HepG2 (cell line): Measurements from ENCODE around the gene DRC7. TPM values are rescaled to one million over a fixed set of nuclear protein-coding genes. Genes with fewer than 3 reads are reported as not detected.

ENCODE experiments used
- AKAP8 ChIP-seq: sonication (generic); formaldehyde crosslinking; IDR thresholded peaks from 2 replicates; pipeline ENCODE4 v1.5.1; 2020; ENCODE audit warnings: mild to moderate bottlenecking, missing genetic modification reagents
- FOXA3 ChIP-seq: IDR thresholded peaks from 2 replicates; pipeline ENCODE4 v1.6.1; 2016; ENCODE audit warnings: missing genetic modification reagents, missing compliant biosample characterization
- FOXK1 ChIP-seq: sonication (generic); formaldehyde crosslinking; IDR thresholded peaks from 2 replicates; pipeline ENCODE4 v1.4.0; 2020; ENCODE audit warnings: low read depth, missing genetic modification reagents, borderline replicate concordance
- GABPB1 ChIP-seq: IDR thresholded peaks from 2 replicates; pipeline ENCODE4 v1.6.1; 2016; ENCODE audit warnings: mild to moderate bottlenecking, missing genetic modification reagents, moderate library complexity, missing compliant biosample characterization
- GATAD1 ChIP-seq: IDR thresholded peaks from 2 replicates; pipeline ENCODE4 v1.6.1; 2016; ENCODE audit warnings: missing genetic modification reagents, missing compliant biosample characterization
- HDAC1 ChIP-seq: sonication (generic); formaldehyde crosslinking; IDR thresholded peaks from 2 replicates; pipeline ENCODE4 v1.5.1; 2020; ENCODE audit warnings: mild to moderate bottlenecking, missing genetic modification reagents
- IKZF1 ChIP-seq: fragments of 450-650 bp; IDR thresholded peaks from 2 replicates; pipeline ENCODE4 v1.7.1; 2016
- KAT7 ChIP-seq: IDR thresholded peaks from 2 replicates; pipeline ENCODE4 v1.6.1; 2018; ENCODE audit warnings: borderline replicate concordance, missing compliant biosample characterization
- KDM6A ChIP-seq: IDR thresholded peaks from 2 replicates; pipeline ENCODE4 v1.6.1; 2016; ENCODE audit warnings: low read depth
- MBNL3 ChIP-seq: fragments of 250-450 bp; sonication (Bioruptor Pico); conservative IDR thresholded peaks from 2 replicates; pipeline ENCODE4 v1.8.0; 2022; ENCODE audit warnings: mild to moderate bottlenecking, inconsistent platforms
- PRPF4 ChIP-seq: fragments of 200-400 bp; formaldehyde crosslinking; IDR thresholded peaks from 2 replicates; pipeline ENCODE4 v1.6.1; 2016; ENCODE audit warnings: low read length, low read depth; ENCODE audit not compliant: poor library complexity, severe bottlenecking
- RARA ChIP-seq: IDR thresholded peaks from 2 replicates; pipeline ENCODE4 v1.6.1; 2016; ENCODE audit warnings: missing genetic modification reagents, missing compliant biosample characterization
- SP1 ChIP-seq, 2 experiments: fragments of 450-650 bp in 1 of 2; sonication (generic) in 1 of 2; formaldehyde crosslinking in 1 of 2; IDR thresholded peaks; 2 replicates each; pipeline versions ENCODE4 v1.4.0 to v1.6.1; 2016 to 2020; ENCODE audit warnings: missing genetic modification reagents in 1 of 2
- SSRP1 ChIP-seq: IDR thresholded peaks from 2 replicates; pipeline ENCODE4 v1.6.1; 2016; ENCODE audit warnings: control low read depth
- ZNF101 ChIP-seq: sonication (generic); formaldehyde crosslinking; IDR thresholded peaks from 2 replicates; pipeline ENCODE4 v1.4.0; 2020; ENCODE audit warnings: mild to moderate bottlenecking, low read depth, missing genetic modification reagents, borderline replicate concordance
- ZNF124 ChIP-seq: sonication (generic); formaldehyde crosslinking; IDR thresholded peaks from 2 replicates; pipeline ENCODE4 v1.4.0; 2020; ENCODE audit warnings: missing genetic modification reagents
- ZNF224 ChIP-seq: sonication (generic); formaldehyde crosslinking; IDR thresholded peaks from 2 replicates; pipeline ENCODE4 v1.5.0; 2020; ENCODE audit warnings: mild to moderate bottlenecking, missing genetic modification reagents
- ZNF33B ChIP-seq: sonication (generic); formaldehyde crosslinking; IDR thresholded peaks from 2 replicates; pipeline ENCODE4 v1.5.1; 2020; ENCODE audit warnings: mild to moderate bottlenecking, missing genetic modification reagents
- ZNF460 ChIP-seq: sonication (generic); formaldehyde crosslinking; IDR thresholded peaks from 2 replicates; pipeline ENCODE4 v1.5.1; 2020; ENCODE audit warnings: missing genetic modification reagents, mild to moderate bottlenecking, borderline replicate concordance
- ZNF496 ChIP-seq: sonication (generic); formaldehyde crosslinking; IDR thresholded peaks from 2 replicates; pipeline ENCODE4 v1.8.1; 2023; ENCODE audit warnings: mild to moderate bottlenecking, moderate library complexity, missing genetic modification reagents; ENCODE audit not compliant: insufficient replicate concordance
- ZNF652 ChIP-seq: IDR thresholded peaks from 2 replicates; pipeline ENCODE4 v1.6.1; 2016; ENCODE audit warnings: low read depth, borderline replicate concordance
- ZNF660 ChIP-seq: sonication (generic); formaldehyde crosslinking; IDR thresholded peaks from 2 replicates; pipeline ENCODE4 v1.5.1; 2020; ENCODE audit warnings: mild to moderate bottlenecking, low read depth, missing genetic modification reagents, borderline replicate concordance
- ZNF674 ChIP-seq: sonication (generic); formaldehyde crosslinking; IDR thresholded peaks from 2 replicates; pipeline ENCODE4 v1.5.0; 2020; ENCODE audit warnings: low read depth, mild to moderate bottlenecking, missing genetic modification reagents
- polyA plus RNA-seq, 8 experiments: library from polyadenylated mRNA; depleted of rRNA in 3 of 8; stranded (reverse) in 7 of 8; unstranded in 1 of 8; fragments of >200 nt; fragmentation: Illumina TruSeq in 4 of 8; extraction: Trizol in 4 of 8; gene quantifications; 2 replicates each; pipeline versions ENCODE4 v1.2.1 to v1.2.3, GENCODE V29; 2011 to 2016; ENCODE audit warnings: low read depth in 4 of 8, missing spikeins in 1 of 8, mixed read lengths in 1 of 8; ENCODE audit not compliant: insufficient read depth in 1 of 8
- total RNA-seq, 5 experiments: library from RNA; depleted of rRNA; stranded (reverse); fragments of >200 nt; fragmentation: Illumina TruSeq; extraction: Trizol; gene quantifications; 2 replicates each; pipeline ENCODE4 v1.2.3, GENCODE V29; 2016; ENCODE audit warnings: low read depth in 1 of 5
- TF ChIP-seq, protein P1 (sequence below): IDR thresholded peaks from 2 replicates; pipeline ENCODE4 v1.6.1; 2016; ENCODE audit warnings: missing compliant biosample characterization, missing genetic modification reagents, borderline replicate concordance
- TF ChIP-seq, protein P2 (sequence below): IDR thresholded peaks from 2 replicates; pipeline ENCODE4 v1.6.1; 2016
- TF ChIP-seq, protein P3 (sequence below): sonication (generic); formaldehyde crosslinking; IDR thresholded peaks from 2 replicates; pipeline ENCODE4 v1.5.1; 2020; ENCODE audit warnings: missing genetic modification reagents, mild to moderate bottlenecking, borderline replicate concordance
- TF ChIP-seq, protein P4 (sequence below): sonication (generic); formaldehyde crosslinking; IDR thresholded peaks from 2 replicates; pipeline ENCODE4 v1.4.0; 2020; ENCODE audit warnings: missing genetic modification reagents

DRC7 gene
- total and polyA plus RNA-seq, 2 of the 13 experiments (the other 11 are each of a cell fraction or from before 2014, with no cell fraction given) = 2.7 to 3.4 TPM

DNA sequence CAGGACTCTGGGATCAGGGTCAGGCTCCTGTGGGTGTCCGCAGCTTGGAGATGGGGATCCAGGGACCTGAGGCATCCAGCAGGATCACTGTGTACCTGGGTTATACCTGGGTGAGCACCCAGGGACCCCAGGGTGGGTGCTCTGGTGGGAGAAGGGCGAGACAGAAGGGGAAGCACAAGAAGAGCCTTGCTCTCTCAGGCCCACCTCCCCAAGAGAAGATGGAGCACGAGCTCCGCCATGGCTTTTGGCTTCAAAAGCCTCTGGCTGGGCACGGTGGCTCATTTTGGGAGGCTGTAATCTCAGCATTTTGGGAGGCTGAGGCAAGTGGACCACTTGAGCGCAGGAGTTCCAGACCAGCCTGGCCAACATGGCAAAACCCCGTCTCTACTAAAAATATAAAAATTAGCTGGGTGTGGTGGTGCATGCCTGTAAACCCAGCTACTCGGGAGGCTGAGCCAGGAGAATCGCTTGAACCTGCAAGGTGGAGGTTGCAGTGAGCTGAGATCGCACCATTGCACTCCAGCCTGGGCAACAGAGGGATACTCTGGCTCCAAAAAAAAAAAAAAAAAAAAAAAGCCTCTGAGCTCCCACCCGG lies 8.9 kb downstream of the DRC7 start (continued):
- TF ChIP-seq ZNF101 (CRISPR knock-in tag) (no peak), SSRP1 (CRISPR knock-in tag) (0 out of 2 replicates have a peak, but pooled peaks have one; percentile 36), FOXA3 (CRISPR knock-in tag) (no peak), ZNF224 (CRISPR knock-in tag) (no peak), KDM6A (CRISPR knock-in tag) (no peak), GABPB1 (0 out of 2 replicates have a peak, but pooled peaks have one; percentile 15), SP1 (IDR thresholded peaks at IDR 0.05) (no peak), SP1 (CRISPR knock-in tag; IDR thresholded peaks at IDR 0.05) (no peak), ZNF33B (CRISPR knock-in tag) (no peak), ZNF660 (no peak), PRPF4 (no peak), ZNF496 (no peak), HDAC1 (CRISPR knock-in tag) (no peak), ZNF124 (CRISPR knock-in tag) (no peak), KAT7 (CRISPR knock-in tag) (peak; percentile 71; the same call in 1 of the 2 replicates), GATAD1 (CRISPR knock-in tag) (peak; percentile 10; the same call in 1 of the 2 replicates), ZNF674 (CRISPR knock-in tag) (no peak), ZNF460 (CRISPR knock-in tag) (peak; percentile 74; the same call in 1 of the 2 replicates), FOXK1 (CRISPR knock-in tag) (no peak), RARA (CRISPR knock-in tag) (no peak), MBNL3 (no peak), AKAP8 (CRISPR knock-in tag) (no peak), ZNF652 (CRISPR knock-in tag) (no peak), IKZF1 (no peak)
- TF ChIP-seq, protein P1, sequence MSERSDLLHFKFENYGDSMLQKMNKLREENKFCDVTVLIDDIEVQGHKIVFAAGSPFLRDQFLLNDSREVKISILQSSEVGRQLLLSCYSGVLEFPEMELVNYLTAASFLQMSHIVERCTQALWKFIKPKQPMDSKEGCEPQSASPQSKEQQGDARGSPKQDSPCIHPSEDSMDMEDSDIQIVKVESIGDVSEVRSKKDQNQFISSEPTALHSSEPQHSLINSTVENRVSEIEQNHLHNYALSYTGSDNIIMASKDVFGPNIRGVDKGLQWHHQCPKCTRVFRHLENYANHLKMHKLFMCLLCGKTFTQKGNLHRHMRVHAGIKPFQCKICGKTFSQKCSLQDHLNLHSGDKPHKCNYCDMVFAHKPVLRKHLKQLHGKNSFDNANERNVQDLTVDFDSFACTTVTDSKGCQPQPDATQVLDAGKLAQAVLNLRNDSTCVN (CRISPR knock-in tag) = no peak
- TF ChIP-seq, protein P2, sequence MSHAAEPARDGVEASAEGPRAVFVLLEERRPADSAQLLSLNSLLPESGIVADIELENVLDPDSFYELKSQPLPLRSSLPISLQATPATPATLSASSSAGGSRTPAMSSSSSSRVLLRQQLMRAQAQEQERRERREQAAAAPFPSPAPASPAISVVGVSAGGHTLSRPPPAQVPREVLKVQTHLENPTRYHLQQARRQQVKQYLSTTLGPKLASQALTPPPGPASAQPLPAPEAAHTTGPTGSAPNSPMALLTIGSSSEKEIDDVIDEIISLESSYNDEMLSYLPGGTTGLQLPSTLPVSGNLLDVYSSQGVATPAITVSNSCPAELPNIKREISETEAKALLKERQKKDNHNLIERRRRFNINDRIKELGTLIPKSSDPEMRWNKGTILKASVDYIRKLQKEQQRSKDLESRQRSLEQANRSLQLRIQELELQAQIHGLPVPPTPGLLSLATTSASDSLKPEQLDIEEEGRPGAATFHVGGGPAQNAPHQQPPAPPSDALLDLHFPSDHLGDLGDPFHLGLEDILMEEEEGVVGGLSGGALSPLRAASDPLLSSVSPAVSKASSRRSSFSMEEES = peak; percentile 6; the same call in 1 of the 2 replicates
- TF ChIP-seq, protein P3, sequence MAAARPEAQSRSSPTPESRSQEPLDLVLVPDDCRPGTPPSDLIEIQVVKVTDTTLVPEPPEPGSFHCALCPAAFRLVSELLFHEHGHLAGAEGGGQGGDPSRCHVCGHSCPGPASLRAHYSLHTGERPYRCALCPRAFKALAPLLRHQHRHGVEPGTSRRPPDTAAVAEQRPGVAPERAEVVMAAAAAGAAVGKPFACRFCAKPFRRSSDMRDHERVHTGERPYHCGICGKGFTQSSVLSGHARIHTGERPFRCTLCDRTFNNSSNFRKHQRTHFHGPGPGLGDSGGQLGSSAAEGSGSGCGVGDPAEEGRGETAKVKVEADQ = no peak
- TF ChIP-seq, protein P4, sequence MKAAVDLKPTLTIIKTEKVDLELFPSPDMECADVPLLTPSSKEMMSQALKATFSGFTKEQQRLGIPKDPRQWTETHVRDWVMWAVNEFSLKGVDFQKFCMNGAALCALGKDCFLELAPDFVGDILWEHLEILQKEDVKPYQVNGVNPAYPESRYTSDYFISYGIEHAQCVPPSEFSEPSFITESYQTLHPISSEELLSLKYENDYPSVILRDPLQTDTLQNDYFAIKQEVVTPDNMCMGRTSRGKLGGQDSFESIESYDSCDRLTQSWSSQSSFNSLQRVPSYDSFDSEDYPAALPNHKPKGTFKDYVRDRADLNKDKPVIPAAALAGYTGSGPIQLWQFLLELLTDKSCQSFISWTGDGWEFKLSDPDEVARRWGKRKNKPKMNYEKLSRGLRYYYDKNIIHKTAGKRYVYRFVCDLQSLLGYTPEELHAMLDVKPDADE (CRISPR knock-in tag) = no peak
